ENCODE results near the gene OGN.

Gene OGN

DNA sequence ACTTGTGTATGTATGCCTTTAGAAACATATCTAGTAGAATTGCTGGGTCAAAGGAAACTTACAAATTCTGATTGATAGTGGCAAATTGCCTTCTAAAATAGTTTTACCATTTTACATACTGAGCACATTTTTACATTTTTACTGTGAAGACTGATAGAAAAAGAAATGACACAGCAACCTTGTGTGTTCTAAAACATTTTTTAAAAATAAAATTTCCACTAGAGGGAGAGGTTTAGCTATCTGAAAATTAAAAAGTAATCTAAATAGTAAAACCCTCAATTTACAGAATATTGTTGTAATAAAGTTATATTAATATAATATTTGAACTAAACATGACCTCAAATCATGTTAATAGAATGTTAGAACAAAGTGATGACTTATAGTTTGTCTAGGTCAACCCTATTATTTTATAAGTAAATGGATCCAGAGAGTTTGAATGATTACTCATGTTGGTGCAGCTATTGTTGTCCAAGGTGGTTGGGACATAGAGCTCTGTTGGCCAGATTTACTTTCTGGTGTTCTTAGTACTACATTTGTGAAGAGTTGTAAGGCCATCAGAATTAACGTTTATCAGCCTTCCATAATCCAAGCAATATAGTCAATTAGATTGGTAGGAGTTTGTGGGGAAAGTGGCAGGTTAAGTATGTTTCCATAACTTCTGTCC is 61.4 kb downstream of the OGN start:
- no peak for DNase-seq (ENCODE audit: low read depth in 2 of 2)

DNA sequence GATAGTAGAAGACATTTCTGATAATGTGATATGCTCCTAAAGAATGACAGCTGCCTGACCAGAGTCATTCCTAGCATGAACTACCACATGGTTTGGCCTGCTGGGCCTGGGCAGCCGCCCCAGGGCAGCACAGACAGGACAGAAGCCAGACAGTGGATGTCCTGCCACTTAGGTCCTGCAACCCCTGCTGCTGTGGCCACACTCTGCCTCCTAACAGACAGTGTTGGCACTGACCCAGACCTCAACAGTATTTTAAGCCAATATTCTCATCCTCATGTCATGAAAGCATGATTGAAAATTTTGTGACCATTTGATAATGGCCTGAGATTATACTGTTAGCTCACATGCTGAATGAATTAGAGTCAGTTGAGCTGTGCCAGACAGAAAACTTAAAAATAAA is 62.8 kb downstream of the OGN start:
- DNase-seq (ENCODE audit: low read depth in 2 of 2): no peak

GRCh38 chr9:92333282-92333634 is 71.1 kb downstream of the OGN start:
- no peak for DNase-seq (ENCODE audit: low read depth in 2 of 2)

Data from stimulated activated CD8-positive, alpha-beta memory T cell treated with anti-CD3 and anti-CD28 coated beads, Interleukin-2, amount 100 ng/mL, for 48 hours (primary cell).